ENCODE data around the gene SPG11.
A peak's percentile ranks its signal among the peaks of the same experiment; 100 is the strongest.
"Not testable (repeated sequence)": the region's sequence is repeated elsewhere in the genome, so short reads cannot be mapped to it uniquely, and the experiment has no call there.

SPG11 gene

DNA sequence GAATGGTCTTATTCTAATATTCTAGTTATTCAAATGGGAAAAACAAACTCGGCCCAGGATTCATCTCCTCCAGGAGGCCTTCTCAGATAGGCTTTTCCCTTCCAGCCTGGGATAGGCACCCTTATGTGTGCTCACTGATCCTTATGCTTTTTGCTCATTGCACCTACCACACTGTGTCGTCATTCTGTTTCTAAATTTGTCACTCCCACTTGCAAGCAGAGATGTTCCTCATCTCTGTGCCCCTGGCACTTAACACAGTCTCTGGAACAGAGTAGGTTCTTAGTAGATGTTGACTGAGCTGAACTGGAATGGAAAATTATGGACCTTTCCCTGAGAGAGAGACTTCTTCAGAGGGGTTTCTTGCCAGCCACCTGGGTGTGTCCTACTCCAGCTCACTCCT, 18.7 kb upstream of the SPG11 start:
- no peak for DNase-seq

DNA sequence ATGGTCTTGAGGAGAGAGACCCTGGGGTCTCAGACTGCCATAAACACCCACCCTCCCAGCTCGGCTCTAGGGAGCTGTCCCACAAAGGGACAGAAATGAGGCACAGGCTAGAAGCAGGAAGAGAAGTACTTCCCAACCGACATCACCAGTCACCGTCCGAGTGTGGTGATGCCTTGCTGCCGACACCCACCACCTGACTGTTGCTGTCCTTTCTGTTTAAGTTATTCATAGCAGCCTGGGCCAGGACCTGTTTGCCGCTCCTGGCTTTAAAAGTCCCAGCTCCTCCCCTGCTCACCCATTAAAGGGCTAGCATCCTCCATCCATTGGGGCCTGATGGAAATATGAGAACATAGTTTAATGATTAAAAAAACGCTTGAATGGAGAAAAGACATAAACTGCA, 13.2 kb upstream of the SPG11 start:
- DNase-seq: no peak

DNA sequence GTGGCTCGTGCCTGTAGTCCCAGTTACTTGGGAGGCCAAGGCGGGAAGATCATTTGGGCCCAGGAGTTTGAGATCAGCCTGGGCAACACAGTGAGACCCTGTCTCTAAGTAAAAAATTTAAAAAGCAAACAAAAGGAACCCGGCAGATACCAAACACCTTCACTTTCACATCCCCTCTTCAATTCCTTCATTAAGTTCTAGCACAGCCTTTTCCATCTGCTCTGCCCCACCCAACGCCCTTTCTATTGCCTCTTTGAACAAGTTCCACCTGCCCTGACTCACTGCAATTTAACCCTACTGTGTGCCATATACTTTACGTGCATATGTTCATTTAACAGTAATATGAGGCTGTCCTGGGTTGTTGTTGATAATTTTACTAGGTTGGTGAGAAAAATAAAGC, 12.4 kb upstream of the SPG11 start:
- DNase-seq: no peak

DNA sequence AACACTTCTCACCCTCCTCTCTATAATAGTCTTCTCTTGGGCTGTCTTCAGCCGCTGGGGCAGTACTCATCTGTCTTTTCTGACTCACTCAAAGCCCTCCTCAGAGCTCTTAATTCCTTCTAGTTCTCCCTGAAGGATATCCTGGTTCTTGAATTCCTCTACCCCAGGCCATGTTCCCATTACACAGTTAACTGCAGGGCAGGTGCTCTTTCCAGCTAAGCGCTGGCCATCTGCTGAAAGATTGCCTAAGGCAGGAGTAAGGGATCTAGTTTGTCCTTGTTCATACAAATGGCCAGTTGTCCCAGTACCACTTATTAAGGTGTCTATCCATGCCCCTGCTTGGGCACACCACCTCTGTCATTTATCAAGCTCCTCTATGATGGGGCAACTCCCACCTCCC, 10.2 kb upstream of the SPG11 start:
- DNase-seq: no peak

DNA sequence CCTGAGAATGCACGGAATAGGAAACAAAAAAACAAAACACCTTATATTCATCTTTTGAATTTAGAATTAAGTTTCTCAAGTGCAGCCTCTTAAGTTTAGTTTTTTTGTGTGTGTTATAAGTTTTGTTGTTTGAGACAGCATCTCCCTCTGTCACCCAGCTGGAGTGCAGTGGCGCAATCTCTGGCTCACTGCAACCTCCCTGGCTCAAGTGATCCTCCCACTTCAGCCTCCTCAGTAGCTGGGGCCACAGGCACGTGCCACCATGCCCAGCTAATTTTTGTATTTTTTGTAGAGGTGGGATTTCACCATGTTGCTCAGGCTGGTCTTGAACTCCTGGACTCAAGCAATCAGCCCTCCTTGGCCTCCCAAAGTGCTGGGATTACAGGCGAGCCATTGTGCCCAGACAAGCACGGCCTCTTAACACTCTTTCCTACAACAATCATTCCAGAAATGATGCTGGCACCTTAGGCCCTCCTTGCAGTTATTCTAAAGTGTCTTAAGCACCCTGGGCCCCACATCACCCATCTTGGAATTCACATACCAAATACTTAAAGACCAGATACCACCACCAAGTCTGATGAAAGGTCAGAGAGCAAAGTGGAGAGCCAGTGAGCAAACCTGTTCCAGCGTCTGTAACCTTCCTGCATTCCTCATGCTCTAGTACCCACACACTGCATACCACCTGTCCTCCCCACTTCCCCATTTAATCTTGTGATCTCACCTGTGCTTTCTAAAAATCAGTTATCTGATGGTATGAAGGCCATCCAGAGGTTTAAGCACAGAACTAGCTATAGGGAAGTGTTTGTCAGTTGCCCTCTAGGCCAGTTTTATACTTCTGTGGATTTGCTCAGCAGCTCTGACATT, 6.9 kb upstream of the SPG11 start:
- no peak for DNase-seq

DNA sequence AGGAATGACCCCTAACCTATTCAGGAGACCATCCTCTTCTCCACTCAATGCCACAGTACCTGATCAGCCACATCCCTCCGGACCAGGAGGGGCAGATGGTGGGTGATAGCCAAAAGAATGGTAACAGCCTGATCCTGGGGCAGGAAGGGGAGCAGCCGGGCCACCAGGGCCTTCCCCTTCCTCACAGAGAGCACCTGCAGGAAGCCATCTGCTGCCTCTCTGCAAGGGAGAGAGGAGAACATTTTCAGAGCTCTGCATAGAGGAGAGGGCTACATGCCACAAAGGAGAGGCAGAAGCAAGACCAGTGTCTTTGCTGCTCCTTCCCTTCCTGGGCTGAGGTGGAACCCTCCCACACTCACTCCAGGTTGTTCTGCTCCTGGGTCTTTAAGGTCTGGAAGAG, 5.5 kb upstream of the SPG11 start:
- DNase-seq: no peak

DNA sequence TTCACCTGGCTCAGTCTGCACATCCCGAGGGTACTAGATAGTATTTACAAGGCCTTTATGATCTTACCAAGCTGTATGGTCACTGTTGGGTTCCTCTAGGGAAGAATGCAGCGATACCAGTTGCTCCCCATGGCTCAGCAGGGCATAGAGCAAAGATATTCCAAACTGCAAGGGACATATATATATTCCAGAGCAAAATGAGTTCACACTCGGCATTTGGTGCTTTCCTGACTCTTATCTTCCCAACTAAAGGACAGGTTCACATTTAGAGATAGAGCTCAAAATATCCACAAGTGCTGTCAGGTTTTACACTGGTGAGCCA, 3.5 kb upstream of the SPG11 start:
- no peak for DNase-seq

DNA sequence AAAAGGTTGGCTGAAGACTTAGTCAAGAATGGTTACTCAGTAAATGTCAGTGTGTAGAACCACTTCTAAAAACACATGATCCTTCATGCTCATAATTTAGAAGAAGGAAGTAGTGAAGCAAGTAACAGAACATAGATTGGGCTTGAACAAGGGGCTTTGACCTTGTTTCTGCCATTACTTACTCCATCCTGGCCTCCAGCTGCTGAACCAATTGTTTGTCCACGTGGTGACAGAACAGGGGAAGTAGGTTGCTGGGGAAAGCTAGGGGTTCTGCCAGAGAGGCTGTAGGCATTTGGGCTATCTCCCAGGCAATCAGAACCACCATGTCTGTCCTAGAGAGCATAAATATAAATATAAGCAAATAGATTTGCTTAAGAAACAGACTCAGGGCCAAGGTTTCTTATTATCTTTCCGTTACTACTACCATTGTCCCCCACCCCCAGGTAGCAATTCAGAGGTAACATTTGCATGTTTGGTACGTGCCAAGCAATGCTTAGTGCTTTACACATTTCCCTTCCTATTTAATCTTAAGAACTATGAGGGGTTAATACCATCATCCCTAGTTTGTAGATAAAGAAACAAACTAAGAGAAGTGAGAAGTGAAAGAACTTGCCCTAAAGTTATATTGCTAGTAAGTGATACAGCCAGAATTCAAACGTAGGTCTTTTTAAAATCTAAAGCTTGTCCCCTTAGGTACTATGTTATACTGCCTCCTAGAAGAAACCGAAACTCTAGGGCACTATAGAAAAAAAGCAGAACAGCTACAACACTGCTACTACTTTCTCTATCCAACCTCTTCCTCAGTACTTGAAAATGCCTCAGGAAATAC, 3.0 kb upstream of the SPG11 start:
- DNase-seq: no peak

DNA sequence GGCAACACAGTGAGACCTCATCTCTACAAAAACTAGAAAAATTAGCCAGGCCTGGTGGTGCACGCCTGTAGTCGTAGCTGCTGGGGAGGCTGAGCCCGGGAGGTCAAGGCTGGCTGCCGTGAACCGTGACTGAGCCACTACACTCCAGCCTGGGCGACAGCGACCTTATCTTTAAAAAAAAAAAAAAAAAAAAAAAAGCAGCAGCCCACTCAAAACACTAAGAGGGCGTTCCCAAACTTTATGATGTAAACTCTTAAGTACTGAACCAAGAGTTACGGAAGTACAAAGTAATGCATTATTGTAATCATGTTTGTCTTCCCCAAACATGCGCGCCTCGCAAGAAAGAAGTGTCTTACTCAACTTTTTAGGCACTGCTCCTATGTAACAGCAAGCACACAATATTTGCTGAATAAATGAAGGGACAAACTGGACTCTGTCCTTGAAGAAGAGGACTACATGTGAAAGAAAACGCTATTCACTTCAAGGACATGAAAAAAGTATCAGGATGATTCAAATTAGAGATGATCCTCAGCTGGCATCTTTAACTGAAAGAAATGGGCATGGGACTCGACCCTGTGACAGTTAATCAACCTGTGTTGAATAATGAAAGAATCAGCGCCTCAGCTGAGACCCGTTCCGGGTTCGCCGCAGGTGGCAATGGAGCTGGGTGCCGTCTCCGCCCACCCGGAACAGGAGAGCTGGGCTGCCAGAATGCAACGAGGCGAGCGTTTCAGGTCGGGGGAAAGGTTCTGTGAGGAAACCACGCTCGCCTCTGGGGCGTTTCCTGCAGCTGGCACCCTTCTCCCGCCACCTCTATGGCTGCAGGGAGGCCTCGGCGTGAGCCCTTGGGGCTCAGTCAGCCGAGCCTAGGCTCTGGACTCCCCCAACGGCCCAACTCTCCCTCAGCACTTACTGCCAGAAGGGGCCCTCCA, 718 bp downstream of the SPG11 start:
- peak; percentile 48 for DNase-seq

DNA sequence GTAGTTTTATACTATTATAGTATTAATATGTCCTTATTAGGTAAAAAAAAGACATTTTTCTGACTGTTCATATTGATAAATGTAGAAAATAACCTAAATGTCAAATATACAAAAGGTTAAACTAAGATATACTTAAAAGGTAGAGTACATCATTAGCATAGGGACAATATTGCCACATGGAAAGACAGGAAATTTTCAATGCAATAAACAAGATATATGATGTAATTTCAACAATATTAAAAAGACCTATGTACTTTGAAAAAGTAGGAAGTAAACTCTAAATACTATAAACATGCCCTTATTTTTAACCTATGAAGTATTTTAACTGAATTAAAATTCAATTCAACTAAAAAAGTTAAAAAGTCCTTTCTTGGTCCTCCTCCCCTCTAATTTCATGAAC, 1.9 kb downstream of the SPG11 start:
- no peak for DNase-seq

DNA sequence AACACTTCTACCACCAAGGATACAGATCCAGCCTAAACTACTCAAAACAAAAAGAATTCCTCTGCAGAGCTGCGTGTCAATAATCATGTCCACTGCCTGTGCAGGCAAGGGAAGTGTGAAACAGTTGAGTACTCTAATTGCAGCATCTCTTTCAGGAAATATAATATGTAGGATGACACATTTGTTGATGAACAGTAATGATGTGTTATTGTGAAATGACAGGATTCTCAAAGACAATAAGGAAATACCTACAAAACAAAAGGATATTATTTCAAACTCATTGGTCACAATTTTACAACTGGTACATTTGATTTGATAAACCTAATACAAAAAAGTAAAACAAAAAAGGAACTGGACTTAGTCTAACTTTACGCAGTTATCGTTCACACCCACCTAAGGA, 4.4 kb downstream of the SPG11 start:
- no peak for DNase-seq

DNA sequence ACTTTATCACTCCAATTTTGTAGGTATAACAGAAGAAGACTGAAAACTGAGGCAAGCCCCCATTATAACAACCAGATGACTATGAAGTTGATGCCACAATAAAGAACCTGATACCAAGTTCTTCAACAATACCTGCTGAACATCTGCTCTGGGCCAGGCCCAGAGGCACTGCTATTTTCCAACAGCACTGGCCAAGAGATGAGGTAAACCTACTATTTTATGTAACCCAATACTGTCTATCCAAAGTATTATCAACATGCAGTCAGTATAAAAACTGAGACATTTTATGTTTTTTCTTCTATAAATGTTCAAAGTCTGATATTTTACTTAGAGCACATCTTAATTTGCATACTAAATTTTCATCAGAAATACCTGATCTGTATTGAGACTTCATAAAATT, 6.1 kb downstream of the SPG11 start:
- DNase-seq: no peak

DNA sequence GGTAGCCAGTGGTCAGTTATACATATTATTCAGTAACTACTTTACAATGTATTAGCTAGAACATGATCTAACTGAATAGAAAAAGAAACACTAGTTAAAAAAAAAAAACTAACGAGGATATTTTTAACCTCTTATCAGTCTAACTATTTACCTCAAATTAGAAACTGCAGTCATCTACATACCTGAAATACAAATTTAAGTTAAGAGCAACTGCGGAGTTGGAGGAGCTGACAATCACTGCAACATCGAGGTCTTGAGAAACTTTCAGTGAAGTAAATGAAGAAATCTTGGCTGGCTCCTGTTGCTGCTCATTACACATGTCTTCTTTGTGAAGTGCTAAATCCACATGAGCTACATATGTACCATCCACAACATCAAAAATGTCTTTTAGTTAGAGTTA, 6.5 kb downstream of the SPG11 start:
- no peak for DNase-seq

DNA sequence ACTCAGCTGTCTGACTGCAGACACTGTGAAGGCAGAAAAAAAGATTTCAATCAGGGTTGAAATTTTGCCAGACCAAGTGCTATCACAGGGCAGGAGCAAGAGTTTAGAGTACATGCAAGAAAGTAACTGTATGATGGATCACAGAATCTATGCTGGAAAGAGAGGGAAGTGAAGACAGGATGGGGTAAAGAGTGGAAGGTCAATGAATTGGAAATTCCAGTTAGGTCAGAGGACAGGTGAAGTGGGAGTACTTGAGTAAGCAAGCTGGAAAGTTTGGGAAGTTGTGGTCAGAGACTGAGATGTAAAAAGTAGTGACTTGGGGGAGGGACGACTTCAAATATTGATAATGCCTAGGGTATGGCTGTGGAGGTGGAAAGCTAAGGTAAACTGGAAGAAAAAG, 7.2 kb downstream of the SPG11 start:
- DNase-seq: no peak

DNA sequence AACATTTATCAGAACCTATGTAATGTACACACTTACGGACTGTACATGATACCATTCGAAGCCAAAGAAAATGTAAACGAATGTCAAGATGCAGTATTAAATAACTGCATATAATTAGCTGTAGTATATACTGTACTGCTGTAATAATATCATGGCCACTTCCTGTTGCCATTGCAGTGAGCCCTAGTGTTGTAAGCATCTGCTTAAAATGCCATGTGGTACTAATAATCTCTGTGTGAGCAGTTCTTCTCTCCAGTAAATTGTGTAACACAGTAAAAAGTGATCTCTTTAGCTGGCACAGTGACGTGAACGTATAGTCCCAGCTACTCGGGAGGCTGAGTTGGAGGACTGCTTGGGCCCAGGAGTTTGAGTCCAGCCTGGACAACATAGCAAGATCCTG, 8.6 kb downstream of the SPG11 start:
- no peak for DNase-seq

DNA sequence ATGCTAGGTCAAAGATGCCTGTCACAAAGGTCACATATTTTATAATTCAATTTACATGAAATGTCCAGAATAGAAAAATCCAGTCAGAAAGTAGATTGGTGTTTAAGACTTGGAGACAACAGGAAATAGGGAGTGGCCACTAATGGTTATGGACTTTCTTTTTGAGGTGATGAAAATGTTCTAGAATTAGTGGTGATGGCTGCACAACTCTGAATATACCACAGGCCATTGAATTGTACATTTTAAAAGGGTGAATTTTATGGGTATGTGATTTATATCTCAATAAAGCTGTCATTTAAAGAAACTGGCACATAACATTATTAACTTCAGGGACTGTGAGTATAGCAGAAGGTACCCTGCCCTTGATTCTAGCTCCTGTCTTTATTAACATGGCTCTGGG, 15.8 kb downstream of the SPG11 start:
- no peak for DNase-seq

DNA sequence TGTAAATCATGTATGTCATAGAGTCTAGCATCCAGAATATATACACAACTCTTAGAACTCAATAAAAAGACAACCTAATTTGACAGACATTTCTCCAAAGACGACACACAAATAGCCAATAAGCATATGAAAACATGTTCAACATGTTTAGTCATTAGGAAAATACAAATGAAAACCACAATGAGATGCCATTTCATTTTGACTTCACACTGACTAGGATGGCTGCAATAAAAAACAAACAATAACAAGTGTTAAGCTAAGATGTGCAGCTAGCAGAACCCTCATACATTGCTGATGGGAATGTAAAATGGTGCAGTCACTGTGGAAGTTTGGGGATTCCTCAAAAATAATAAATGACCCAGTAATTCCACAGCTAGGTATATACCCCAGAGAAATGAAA, 16.4 kb downstream of the SPG11 start:
- no peak for DNase-seq

DNA sequence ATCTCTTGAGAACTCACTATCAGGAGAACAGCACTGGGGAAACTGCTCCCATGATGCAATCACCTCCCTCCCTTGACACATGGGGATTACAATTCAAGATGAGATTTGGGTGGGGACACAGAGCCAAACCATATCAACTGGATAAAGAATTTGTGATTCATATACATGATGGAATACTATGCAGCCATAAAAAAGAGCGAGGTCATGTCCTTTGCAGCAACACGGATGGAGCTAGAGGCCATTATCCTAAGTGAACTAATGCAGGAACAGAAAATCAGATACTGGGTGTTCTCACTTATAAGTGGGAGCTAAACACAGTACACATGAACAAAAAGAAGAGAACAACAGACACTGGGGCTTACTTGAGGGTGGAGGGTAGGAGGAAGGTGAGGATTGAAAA, 17.0 kb downstream of the SPG11 start:
- DNase-seq: no peak

DNA sequence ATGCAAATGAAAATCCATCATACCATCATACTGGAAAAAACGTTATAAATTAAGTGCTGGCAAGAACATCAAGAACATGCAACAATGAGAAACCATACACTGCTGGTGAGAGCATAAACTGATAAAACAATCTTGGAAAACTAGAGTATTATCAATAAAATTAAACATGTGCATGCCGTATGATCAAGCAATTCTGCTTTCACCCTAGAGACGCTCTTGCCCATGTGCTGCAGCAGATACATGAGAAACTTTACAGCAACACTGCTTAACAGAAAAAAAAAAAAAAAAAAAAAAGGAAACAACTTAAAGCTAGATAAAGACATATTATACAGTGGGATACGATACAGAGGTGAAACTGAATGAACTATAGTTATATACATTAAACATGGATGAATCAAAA, 21.8 kb downstream of the SPG11 start:
- no peak for DNase-seq

DNA sequence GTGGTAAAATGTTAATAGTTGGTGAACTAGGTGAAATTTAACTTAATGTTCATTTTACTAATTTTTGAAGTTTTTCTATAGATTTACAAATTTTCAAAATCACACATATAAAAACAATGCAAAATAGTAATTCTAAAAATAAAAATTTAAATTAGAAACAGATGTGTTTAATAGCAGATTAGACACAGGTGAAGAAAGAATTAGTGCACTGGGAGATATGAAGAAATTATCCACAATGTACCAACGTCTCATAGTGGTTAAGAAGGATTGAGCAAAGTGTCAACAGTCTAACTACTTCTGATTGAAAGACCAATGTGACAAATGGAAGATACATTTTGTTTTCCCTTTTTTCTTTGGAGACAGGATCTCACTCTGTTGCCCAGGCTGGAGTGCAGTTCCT, 26.5 kb downstream of the SPG11 start:
- no peak for DNase-seq

DNA sequence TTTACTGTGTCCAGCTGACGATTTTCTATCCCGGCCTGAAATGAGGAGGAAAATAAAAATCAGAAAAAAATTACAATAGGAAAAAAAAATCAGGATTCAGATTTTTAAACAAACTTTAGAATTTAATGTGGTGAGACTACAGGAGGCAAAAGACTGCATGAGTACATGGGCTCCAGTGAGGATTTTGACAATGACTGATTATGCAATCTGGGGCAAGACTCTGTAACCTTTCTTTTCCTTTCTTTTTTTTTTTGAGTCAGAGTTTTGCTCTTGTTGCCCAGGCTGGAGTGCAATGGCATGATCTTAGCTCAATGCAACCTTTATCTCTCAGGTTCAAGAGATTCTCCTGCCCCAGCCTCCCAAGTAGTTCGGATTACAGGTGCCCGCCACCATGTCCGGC, 29.9 kb downstream of the SPG11 start:
- DNase-seq: no peak

DNA sequence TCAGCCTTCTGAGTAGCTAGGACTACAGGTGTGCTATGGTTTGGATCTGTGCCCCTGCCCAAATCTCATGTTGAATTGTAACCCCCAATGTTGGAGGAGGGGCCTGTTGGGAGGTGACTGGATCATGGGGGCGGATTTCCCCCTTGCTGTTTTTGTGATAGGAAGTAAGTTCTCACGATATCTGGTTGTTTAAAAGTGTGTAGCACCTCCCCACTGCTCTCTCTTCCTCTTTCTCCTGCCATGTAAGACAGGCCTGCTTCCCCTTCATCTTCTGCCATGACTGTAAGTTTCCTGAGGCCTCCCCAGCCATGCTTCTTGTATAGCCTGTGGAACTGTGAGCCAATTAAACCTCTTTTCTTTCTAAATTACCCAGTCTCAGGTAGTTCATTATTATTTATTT, 38.2 kb downstream of the SPG11 start:
- not testable (repeated sequence) for DNase-seq

DNA sequence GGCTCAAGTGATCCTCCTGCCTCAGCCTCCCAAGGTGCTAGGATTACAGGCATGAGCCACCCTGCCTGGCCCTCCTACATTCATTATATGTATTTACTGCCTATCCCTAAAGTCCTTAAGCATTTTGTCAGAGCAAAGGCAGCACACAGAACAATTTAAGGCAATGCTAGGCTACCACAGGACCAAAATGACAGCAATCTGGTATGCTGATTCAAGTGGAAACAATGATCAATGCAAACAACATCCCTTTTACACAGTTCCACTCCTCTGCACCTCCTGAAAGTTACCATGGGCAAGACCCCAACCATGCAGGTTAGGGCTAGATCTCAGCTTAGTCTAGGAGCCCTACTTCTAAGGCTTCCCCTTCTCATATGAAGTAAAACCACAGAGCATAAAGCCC, 40.3 kb downstream of the SPG11 start:
- DNase-seq: no peak

DNA sequence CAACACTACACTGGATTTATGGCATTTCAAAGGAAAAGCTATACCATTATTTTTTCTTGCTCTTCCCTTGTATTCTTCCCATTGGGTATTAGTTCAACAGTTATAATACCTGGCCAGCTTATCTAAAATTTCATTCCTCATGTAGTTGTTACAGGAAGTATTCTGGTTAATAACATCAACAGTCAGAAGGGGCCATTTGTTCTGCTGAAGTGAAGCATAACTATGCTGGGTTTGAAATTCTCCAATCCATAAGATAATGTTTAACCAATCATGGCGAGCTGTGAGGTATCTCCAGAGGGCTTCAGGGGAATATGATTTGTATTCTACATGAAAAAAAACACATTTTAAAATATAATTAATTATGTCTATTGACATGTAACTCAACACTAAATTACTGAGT, 43.4 kb downstream of the SPG11 start:
- DNase-seq: no peak
